C4-2B (cell line): ENCODE measurements around the gene GRK5.

Experiments
- CTCF ChIP-seq: fragments of 450-650 bp; conservative IDR thresholded peaks from 2 replicates; pipeline ENCODE4 v1.5.1; 2017; ENCODE audit warnings: mild to moderate bottlenecking
- ZFX ChIP-seq: fragments of 450-650 bp; IDR thresholded peaks from 2 replicates; pipeline ENCODE4 v1.6.1; 2017

- TF ChIP-seq CTCF (no peak), ZFX (no peak)
Observed at GRCh38 chr10:119396709-119397071, 189.3 kb downstream of the GRK5 start.
